Left cardiac atrium (tissue), 4 donors: ENCODE data around the gene SPEM1. TPM values are rescaled to one million over a fixed set of nuclear protein-coding genes. Genes with fewer than 3 reads are reported as not detected.
A peak's percentile ranks its signal among the peaks of the same experiment; 100 is the strongest.

Source experiments
- ATAC-seq, 2 donors: fragments of 200-7000 bp; cut with Tn5 transposase; one replicate each; pipeline ENCODE4 v1.9.1; 2020; ENCODE audit warnings: mild to moderate bottlenecking in 2 of 2, moderate library complexity in 2 of 2
- DNase-seq: peaks from one replicate; pipeline ENCODE4 v3.0.0-alpha.2; 2020
- intact Hi-C, 2 donors: fragments of 100-400 bp; cut with DNase I; formaldehyde crosslinking; loops; one replicate each; pipeline versions ENCODE4 v1.14.1 to v1.15.1; 2022 to 2023
- total RNA-seq, 2 donors: library from RNA; stranded (reverse); fragmentation: NEBNext Ultra II Directional; extraction: Animal tissue kit (Norgen Biotek cat#: 25700); gene quantifications; one replicate each; pipeline ENCODE4 v1.2.1, GENCODE V29; 2021
- donor health status: DM: no; HTN: yes; CAD: no.
- donor health status: DM: no; HTN: yes; CAD: no; lungs with severe emphysema.
- donor health status: DM: yes; HTN: yes; CAD: no.
- donor health status: Dilated cardiomyopathy.

SPEM1 gene
- total RNA-seq, 2 donors from 2014 or later: not detected

- no peak for DNase-seq
- peak in 1 of 2 donors; percentile 24 for ATAC-seq
- intact Hi-C loops: no loop called here
Measured at GRCh38 chr17:7413346-7413985, 6.7 kb upstream of the SPEM1 start.

- no peak for ATAC-seq
Measured at GRCh38 chr17:7414837-7415236, 5.3 kb upstream of the SPEM1 start.

GRCh38 chr17:7415784-7416183 is 4.3 kb upstream of the SPEM1 start:
- intact Hi-C loops: no loop called here
- ATAC-seq: no peak
- no peak for DNase-seq

More at GRCh38 chr17:7414837-7415236, 5.3 kb upstream of the SPEM1 start:
- no peak for DNase-seq
- intact Hi-C loops: no loop called here

- intact Hi-C loops: no loop called here
Measured at GRCh38 chr17:7416323-7416722, 3.8 kb upstream of the SPEM1 start.

GRCh38 chr17:7417056-7417655 is 3.0 kb upstream of the SPEM1 start:
- ATAC-seq (no peak), DNase-seq (no peak)
- intact Hi-C loops: no loop called here

More at GRCh38 chr17:7416323-7416722, 3.8 kb upstream of the SPEM1 start:
- DNase-seq (no peak), ATAC-seq (no peak)

- DNase-seq: no peak
Measured at GRCh38 chr17:7418472-7419152, 1.5 kb upstream of the SPEM1 start.

GRCh38 chr17:7421186-7421585 is 1.1 kb downstream of the SPEM1 start:
- DNase-seq: no peak
- intact Hi-C loops: no loop called here
- no peak for ATAC-seq

More at GRCh38 chr17:7418472-7419152, 1.5 kb upstream of the SPEM1 start:
- ATAC-seq: no peak
- intact Hi-C loops: no loop called here

GRCh38 chr17:7423679-7424078 is 3.6 kb downstream of the SPEM1 start:
- DNase-seq: no peak
- intact Hi-C loops: no loop called here
- no peak for ATAC-seq

- no peak for DNase-seq
- ATAC-seq: no peak
- intact Hi-C loops: loop anchor here in 1 of 2 donors (5.0 kb wide), 1 partner anchor 58 kb away; no protein-coding TSS in a partner anchor
Measured at GRCh38 chr17:7425316-7425715, 5.2 kb downstream of the SPEM1 start, which contains the start of gene SPEM2. SPEM2 (plus strand) TSS chr17:7425616; CDS start chr17:7425689, 73 bp downstream.

GRCh38 chr17:7425756-7426155 is 5.6 kb downstream of the SPEM1 start:
- intact Hi-C loops: loop anchor here in 1 of 2 donors (5.0 kb wide), 1 partner anchor 58 kb away; no protein-coding TSS in a partner anchor
- ATAC-seq: no peak

GRCh38 chr17:7426203-7426863 is 6.2 kb downstream of the SPEM1 start:
- ATAC-seq (no peak), DNase-seq (no peak)
- intact Hi-C loops: loop anchor here in 1 of 2 donors (5.0 kb wide), 1 partner anchor 59 kb away; no protein-coding TSS in a partner anchor

More at GRCh38 chr17:7425756-7426155, 5.6 kb downstream of the SPEM1 start:
- no peak for DNase-seq

GRCh38 chr17:7426896-7427489 is 6.9 kb downstream of the SPEM1 start:
- peak in 1 of 2 donors; percentile 18 for ATAC-seq
- intact Hi-C loops: loop anchor here in 1 of 2 donors (5.0 kb wide), 1 partner anchor 60 kb away; no protein-coding TSS in a partner anchor

GRCh38 chr17:7427549-7427948 is 7.4 kb downstream of the SPEM1 start:
- DNase-seq (no peak), ATAC-seq (no peak)
- intact Hi-C loops: loop anchor here in 1 of 2 donors (5.0 kb wide), 1 partner anchor 60 kb away; no protein-coding TSS in a partner anchor

More at GRCh38 chr17:7426896-7427489, 6.9 kb downstream of the SPEM1 start:
- DNase-seq: no peak

- intact Hi-C loops: loop anchor here in 1 of 2 donors (5.0 kb wide), 1 partner anchor 61 kb away; no protein-coding TSS in a partner anchor
- ATAC-seq: no peak
- no peak for DNase-seq
Measured at GRCh38 chr17:7428557-7428956, 8.4 kb downstream of the SPEM1 start, which contains the start of gene SPEM3. SPEM3 (plus strand) TSS chr17:7428857; CDS start chr17:7428903, 46 bp downstream.

- no peak for DNase-seq
- intact Hi-C loops: loop anchor here (5.0 to 10.0 kb wide), 2 partner anchors 62 to 135 kb away; partner anchors contain the start of gene SENP3 (in 1 of the 2)
- peak in 1 of 2 donors; percentile 5 for ATAC-seq
Measured at GRCh38 chr17:7429722-7430121, 9.6 kb downstream of the SPEM1 start.

- intact Hi-C loops: loop anchor here in 1 of 2 donors (10.0 kb wide), 1 partner anchor 134 kb away; the partner anchor contains the start of gene SENP3
- no peak for ATAC-seq
- no peak for DNase-seq
Measured at GRCh38 chr17:7431231-7431630, 11.1 kb downstream of the SPEM1 start.

- DNase-seq: no peak
- intact Hi-C loops: loop anchor here in 1 of 2 donors (10.0 kb wide), 1 partner anchor 133 kb away; the partner anchor contains the start of gene SENP3
Measured at GRCh38 chr17:7432296-7432695, 12.2 kb downstream of the SPEM1 start.

More at GRCh38 chr17:7432296-7432695, 12.2 kb downstream of the SPEM1 start:
- no peak for ATAC-seq
